GM19455 (cell line): Measurements from ENCODE around the gene IFT88.

Experiments
- ATAC-seq: cut with Tn5 transposase; IDR thresholded peaks from one replicate; pipeline ENCODE4 v1.9.1; 2021; ENCODE audit not compliant: unreplicated experiment

Gene IFT88

DNA sequence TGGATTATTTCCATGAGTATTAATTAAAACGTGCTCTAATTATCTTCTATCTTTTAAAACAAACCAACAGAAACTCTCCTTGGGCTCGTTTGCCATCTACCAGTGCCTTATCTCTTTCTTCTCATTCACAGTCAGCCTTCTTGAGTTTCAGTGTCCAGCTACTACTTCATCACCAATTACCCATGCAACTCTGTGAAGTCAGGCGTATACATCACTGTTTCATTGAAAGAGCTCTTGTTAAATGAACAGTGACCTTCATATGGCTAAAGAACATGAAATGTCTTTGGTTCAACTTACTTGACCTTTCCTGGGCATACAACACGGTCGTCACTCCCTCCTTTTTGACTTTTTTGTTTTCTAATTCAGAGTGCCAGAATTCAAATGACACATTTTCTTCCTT lies 5.2 kb upstream of the IFT88 start:
- no peak for ATAC-seq

DNA sequence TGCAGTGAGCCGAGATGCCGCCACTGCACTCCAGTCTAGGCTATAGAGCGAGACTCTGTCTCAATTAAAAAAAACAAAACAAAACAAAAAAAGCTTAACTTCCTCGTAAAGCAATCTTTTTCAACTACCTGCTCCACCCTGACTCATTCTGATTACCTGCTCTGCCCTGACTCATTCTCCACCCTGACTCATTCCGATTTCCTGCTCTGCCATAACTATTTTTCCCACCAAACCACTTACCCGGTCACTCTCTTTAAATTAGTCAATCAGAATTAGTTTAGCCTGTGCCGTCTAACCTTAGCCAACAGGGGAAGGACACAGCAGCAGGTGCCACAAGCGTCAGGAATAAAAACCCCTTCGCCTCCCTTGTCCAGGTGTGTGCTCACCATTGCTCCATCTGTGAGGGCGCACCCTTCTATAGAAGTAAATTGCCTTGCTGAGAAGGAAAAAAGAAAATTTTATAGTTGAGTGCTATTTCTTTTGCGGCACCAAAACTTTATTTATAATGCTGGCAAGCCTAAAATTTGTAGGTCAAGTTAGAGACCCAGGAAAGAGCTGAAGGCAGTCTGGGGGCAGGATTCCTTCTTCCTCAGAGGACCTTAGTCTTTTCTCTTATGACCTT lies 1.7 kb upstream of the IFT88 start:
- ATAC-seq = no peak

DNA sequence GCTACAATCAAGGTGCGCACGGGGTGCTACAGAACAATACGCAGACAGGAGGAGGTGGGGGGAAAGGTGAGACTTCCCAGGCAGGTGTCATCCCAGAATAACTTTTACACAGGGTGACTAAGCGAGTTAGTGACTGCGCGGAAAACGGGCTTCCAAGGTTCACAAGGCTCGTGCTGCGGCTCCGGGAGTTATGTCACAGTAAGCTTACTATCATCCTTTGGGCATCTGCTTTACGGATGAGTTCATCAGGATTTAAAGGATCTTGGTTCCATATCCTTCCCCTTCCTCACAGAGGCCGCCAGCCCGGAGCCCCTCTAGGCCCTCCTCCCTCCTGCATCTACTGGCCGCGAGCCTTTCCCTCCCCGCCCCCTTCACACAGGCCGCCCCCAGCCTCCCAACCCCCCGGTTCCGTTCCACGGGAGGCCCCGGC lies 474 bp upstream of the IFT88 start:
- peak; percentile 49 for ATAC-seq

DNA sequence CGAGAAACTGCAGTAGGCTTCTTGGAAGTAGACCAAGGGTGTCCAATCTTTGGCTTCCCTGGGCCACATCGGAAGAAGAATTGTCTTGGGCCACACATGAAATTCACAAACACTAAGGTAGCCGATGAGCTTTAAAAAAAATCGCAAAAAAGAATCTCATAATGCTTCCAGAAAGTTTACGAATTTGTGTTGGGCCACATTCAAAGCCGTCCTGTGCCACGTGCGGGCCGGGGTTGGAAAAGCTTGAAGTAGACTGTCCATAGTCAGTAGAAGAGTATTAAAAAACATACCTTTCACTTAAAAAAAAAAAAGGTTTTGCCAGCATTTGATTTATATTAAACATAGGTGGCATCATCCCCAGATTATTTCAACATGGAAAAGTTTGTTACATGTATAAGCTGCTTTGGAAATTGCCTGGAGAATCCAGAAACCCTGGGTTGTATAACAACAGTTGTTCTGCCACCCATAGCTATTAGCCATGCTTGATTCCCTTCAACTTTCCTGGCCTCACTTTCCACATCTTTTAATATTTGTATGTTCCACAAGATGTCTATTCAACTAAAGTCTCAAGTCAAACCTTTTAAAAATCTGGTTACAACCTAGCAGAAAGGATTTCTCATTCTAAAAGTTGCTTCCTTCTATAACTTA lies 1.0 kb downstream of the IFT88 start:
- ATAC-seq = no peak

DNA sequence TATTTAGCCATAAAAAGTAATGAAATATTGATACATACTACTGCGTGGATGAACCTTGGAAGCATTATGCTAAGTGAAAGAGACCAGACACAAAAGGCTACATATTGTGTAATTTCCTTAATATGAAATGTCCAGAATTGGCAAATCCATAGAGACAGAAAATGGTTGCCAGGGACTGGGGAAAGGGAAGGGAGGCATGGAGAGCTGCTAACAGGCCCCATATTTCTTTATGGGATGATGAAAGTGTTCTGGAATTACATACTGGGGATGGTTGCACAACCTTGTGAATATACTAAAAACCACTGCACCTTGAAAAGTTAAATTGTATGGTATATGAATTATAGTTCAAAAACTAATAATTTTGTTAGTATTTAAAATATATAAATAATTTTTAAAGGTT lies 3.6 kb downstream of the IFT88 start:
- ATAC-seq = no peak

DNA sequence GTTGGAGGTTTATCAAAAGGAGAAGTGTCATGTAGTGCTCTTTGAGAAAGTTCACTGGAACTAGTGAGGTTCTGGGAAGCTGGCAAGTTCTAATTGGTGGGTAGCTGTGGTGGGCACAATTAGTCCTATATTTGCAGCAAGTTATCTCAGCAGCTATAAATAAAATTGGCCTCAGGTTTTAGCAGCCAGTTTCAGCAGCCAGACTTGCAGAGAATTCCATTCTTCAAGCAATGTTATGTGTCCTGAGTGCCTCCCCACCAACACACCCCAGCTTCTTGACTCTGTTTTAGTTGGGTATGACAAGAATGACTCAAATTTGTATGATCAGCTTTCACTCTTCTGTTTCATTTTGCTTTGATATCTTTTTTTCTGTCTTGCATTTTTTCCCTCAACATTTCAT lies 4.7 kb downstream of the IFT88 start:
- no peak for ATAC-seq

DNA sequence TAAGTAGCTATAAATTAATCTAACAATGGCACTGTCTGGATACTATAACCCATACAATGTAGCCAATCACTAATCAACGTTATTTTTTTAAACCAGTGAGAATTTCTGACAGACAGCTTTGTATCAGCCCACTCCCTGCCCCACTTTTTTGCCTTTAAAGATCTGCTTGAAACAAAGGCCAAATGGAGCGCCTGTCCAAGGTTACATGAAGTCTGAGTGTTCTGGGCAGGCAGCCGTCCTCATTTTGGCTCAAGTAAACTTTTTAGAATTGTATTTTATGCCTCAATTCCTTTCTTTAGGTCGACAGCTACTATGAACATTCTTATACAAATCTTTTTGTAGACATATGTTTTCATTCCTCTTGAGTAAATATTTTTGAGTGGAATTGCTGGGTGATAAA lies 6.2 kb downstream of the IFT88 start:
- ATAC-seq = no peak

DNA sequence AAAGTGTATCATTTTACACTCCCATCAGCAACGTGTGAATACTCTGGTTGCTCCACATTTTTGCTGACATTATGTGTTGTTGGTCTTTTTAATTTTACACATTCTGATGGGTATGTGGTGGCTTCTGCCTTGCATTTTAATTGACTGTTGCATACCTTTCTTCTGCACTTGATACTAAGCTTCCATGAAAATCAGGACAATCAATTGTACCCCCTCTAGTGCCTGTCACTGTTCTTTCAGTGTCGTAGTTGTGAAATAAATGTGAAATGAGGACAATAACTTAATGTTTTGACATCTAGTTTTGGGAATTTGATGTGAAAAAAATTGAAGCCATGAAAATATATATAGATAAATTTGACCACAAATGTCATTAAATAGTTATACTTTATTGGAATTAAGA lies 6.7 kb downstream of the IFT88 start:
- no peak for ATAC-seq

DNA sequence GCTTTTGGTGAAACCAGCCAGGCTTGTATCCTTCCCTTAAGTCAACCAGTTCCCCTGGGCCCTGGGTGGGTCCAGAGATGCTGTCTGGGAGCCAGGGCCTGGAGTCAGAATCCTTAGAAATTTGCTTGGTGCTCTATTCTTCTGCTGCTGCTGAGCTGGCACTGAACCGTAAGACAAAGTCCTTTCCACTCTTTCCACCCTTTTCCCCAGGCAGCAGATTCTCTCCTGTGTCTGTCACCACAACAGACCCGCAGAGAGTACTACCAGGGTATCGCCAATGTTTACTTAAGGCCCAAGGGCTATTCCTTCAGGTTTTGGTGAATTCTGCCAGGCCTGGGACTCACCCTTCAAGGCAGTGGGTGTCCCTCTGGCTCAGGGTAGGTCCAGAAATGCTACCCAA lies 12.2 kb downstream of the IFT88 start:
- ATAC-seq = no peak

DNA sequence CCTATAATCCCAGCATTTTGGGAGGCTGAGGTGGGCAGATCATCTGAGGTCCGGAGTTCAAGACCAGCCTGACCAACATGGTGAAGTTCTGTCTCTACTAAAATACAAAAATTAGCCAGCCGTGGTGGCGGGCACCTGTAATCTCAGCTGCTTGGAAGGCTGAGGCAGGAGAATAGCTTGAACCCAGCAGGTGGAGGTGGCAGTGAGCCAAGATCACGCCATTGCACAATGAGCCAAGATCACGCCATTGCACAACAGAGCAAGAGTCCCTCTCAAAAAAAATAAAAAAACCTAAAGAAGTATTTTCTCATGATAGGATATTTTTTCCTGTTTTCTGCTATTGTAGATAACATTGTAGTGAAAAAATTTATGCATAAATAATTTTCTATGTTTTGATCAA lies 13.3 kb downstream of the IFT88 start:
- no peak for ATAC-seq

DNA sequence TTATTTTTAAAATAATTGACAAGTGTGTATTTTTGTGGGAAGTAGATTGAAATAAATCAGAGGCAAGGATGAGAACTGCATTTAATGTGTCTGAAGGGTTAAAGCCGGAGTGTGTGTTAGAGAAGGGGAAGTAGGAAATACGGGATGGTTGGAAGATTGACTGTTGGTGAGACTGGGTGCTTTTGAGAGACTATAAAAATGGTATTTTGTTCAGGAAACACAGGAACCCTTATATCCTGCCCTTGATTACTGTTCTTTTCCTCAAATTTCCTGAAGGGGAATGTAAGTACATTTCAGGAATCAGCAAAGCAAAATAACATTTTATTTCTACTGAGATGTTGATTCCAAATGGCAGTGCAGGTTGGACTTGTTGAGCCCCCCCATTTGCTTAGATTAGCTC lies 15.1 kb downstream of the IFT88 start:
- ATAC-seq = no peak

DNA sequence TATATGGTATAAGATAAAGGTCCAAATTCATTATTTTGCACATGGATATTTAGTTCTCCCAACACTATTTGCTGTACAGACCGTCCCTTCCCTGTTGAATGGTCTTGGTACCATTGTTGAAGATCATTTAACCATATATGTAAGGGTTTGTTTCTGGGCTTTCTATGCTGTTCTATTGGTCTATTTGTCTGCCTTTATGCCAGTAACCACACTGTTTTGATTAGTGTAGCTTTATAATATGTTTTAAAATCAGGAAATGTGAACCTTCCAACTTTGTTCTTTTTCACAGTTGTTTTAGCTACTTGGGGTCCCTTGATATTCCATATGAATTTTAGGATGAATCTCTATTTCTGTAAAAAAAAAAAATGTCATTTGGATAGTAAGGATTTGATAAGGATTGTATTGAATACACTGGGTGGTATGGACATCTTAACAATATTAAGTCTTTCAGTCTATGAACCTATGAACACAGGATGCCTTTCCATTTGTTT lies 16.9 kb downstream of the IFT88 start:
- ATAC-seq = no peak

DNA sequence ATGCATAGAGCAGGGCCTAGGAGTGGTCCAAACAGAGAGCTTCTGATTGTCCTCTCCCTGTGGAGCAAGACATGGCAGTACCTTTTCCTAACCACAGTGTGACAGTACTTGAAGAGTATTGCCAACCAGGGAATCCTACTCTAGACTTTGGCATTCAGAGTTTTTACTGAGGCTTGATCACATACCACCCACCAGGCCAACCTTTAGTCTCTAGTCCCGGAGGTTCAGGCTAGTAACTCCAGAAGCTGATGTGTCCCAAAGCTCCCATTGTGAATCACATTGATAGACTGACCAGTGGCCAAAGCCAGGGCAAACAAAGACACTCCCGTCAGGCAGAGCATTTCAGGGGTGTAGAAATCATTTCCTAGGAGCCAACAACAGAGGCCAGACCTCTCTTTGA lies 18.4 kb downstream of the IFT88 start:
- no peak for ATAC-seq

DNA sequence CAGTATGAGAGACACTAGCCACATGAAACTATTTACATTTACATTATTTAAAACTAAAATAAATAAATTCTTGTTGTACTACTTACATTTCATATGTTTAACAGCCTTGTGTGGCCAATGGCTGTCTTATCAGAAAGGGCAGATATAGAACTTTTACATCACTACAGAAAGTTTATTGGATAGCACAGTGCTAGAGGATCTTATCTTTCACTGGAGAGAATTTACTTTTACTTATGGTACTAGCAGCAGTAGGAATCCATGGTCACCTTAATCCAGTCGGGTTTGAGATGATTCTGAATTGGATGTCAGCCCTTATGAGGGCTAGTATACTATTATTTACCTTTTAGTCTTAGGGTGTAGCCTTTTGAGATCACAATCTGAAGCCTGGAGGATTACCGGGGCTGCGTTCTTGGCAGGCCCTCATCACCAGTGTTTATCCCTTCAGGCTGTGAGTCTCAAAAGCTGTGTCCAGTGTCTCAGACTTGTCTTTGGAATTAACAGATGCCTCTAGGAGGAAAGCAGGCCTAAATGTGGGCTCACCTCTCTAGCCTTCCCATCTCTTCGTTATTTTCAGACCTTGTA lies 21.7 kb downstream of the IFT88 start:
- ATAC-seq = no peak

DNA sequence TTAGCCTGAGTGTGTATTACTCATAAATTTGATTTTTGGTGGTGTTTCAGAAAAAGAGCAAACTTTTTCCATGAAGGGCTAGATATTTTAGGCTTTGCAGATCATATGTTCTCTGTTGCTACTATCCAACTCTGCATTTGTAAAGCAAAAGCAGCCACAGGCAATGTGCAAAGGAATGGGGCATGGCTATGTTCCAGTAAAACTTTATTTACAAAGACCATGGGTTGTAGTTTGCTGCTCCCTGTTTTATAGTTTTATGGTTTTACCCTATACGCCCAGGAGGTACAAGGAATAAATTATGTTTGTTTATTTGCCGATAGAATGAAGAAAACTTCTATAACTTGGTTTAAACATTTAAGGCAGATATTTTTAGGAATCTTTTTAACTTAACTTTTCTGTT lies 23.6 kb downstream of the IFT88 start:
- no peak for ATAC-seq

DNA sequence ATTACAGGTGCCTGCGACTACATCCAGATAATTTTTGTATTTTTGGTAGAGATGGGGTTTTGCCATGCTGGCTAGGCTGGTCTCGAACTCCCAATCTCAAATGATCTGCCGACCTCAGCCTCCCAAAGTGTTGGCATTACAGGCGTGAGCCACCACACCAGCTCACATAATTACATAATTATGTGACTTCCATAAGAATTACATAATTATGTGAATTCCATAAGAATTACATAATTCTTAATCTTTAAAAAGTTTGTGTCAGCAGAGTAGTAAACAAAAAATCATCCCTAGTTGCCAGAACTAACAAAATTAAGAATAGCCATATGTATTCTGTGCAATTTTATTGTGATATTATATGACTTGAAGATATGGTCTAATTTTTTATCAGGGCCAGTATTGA lies 25.6 kb downstream of the IFT88 start:
- ATAC-seq = no peak

DNA sequence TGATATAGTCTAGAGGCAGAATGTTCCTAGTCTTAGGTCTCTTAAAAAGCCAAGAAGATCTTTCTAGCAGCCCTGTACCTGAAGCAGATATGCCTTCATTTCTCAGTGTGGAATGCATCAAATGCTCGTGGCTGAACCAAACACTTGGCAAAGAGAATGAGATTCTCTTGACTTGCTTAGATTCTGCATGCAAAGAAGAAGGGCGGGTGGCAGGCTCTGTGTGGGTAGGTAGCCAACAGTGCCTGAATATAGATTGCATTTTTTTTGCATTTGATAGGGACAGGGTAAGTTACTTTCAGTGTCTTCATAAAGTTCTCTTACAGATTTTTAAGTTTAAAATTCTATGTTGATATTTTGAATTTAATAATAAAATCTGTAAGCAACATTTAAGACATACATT lies 27.3 kb downstream of the IFT88 start:
- no peak for ATAC-seq

DNA sequence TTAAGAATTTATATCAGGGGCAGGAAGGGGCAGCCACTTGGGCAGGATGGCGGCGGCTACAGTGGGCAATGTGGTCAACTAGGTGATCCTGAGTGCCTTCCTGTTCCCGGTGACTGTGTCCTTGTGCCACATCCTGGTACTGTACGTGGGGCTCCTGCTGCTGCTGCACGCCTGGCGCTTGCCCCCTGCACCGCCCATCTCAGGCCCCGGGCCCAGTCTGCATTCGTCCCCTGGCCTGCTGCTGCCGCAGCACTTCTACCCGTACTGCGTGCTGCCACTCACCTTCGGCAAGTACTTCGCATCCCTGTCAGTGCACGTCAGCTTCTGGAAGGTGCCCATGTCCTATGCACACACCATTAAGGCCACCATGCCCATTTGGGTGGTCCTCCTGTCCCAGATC lies 40.1 kb downstream of the IFT88 start:
- no peak for ATAC-seq

DNA sequence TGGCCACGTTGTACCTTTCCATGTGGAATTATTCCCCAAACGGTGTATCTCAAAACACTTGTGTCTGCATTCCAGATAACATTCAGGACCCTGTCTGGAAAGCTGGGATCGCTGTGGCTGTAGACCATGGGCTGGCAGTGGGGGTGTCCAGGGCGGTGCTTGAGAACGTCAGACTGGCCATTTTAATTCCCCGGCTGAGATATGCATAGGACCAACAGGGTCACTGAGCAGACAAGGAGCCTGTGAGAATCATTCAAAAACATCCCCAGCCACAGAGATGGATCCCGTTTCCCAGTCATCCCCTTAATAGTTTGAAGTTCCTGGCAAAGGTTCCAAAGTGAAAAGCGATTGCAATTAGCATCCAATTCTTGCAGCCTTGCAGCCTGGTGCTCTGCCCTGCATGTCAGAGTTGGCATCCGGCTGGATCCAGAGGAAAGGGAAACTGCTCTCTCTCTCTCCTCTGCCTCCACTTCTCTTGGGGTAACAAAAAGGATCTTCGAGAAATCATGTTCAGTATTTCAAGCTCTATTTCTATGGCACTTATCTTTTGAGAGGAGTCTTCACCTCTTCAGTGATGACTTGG lies 41.6 kb downstream of the IFT88 start:
- ATAC-seq = no peak

DNA sequence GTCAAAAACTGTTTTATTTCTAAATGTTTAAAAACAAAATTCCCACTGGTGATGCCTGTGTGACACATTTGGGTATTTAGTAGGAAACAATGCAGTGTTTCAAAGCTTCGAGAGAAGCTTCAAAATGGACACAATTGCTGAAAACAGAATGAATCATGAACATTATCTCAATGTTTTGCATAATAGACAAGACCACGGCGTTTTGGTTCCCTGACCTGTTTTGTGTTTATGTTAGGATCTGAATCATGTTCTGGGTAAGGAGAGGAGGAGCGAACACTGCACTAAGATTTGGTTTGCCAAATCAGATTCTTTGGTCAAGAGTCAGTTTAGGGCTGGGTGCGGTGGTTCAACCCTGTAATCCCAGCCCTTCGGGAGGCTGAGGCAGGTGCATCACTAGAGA lies 42.2 kb downstream of the IFT88 start:
- no peak for ATAC-seq

DNA sequence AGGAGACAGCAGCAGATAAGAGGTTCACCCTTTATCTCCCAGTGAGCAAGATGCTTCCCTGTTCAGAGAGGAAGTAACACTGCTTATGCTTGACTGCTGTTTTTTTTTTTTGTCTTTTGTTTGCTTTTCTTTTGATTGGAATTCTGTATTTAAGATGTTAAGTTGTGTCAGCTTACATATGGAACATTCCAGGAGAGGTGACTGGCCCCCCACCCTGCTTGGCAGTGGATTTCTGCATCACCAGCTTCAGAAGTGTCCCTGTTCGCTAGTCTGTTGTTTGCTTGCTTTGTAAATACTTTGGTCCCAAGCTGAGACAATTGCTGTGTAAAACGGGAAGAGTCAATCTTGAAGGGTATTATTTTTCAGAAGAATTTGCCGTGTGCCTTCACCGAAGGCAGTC lies 43.0 kb downstream of the IFT88 start:
- ATAC-seq = no peak

DNA sequence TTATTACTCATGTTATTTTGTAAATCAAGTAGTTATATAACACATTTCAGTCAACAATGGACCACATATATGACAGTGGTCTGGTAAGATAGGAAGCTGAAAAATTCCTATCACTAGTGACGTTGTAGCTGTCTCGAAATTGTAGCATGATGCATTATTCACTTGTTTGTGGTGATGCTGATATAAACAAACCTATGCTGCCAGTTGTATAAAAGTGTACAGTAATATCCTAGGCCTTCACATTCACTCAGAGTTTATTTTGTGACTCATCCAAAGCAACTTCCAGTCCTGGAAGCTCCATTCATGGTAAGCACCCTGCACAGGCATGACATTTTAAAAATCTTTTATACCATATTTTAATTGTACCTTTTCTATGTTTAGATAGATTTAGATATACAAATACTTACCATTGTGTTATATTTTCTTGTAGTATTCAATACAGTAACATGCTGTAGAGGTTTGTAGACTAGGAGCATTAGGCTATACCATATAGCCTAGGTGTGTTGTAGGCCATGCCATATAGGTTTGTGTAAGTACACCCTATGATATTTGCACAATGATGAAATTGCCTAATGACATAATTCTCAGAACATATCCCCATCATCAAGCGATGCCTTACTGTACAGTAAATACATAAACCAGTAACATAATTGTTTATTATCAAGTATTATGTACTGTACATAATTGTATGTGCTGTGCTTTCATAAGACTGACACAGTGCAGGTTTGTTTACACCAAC lies 49.3 kb downstream of the IFT88 start:
- ATAC-seq = no peak
